ENCODE data around the gene PXN.
A peak's percentile ranks its signal among the peaks of the same experiment; 100 is the strongest.

PXN gene

DNA sequence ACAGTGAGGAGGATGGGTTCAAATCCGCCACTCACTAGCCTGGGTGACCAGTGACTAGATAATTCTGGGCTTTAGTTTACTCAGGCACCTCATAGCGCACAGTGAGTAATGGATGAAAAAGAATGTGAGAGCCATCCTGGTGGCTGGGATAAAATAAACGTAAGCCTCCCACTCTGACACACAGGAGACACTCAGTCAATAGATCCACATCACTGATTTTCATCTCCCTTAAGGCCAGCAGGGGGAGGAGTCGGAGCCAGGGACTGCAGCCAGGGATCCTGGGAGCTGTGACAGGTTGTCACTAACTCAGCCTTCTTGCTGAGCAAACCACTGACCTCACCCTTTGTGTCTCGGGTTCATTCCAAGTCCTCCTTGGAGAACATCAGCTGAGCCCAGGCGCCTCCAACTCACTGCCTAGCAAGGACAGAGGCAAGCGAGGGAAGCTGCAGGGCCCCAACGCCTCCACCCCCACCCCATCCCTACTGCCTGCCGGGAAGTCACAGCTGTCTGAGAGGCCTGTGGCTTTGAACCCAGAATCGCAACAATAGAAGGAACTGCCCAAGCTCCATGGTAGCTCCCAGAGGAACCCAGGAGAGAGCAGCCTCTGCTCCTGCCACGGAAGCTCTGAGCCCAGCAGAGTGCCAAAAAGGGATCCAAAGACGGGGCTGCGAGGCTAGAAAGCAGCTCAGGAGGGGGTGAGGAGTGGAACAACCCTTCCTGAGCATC lies 30.7 kb downstream of the PXN start (continued):
- TF ChIP-seq, protein P1, sequence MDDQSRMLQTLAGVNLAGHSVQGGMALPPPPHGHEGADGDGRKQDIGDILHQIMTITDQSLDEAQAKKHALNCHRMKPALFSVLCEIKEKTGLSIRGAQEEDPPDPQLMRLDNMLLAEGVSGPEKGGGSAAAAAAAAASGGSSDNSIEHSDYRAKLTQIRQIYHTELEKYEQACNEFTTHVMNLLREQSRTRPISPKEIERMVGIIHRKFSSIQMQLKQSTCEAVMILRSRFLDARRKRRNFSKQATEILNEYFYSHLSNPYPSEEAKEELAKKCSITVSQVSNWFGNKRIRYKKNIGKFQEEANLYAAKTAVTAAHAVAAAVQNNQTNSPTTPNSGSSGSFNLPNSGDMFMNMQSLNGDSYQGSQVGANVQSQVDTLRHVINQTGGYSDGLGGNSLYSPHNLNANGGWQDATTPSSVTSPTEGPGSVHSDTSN (CRISPR knock-in tag; IDR thresholded peaks at IDR 0.05): no peak
- TF ChIP-seq ZNF660 (tag by site-specific recombination; IDR thresholded peaks at IDR 0.05) (peak; percentile 76; the same call in 1 of the 2 replicates), BCL11A (tag by site-specific recombination; IDR thresholded peaks at IDR 0.05; ENCODE audit: low read depth) (no peak), ZNF654 (tag by site-specific recombination; IDR thresholded peaks at IDR 0.05; ENCODE audit: low read depth) (no peak; the same call in 1 of the 2 replicates), ZNF776 (tag by site-specific recombination; IDR thresholded peaks at IDR 0.05; ENCODE audit: borderline replicate concordance) (no peak), ZNF777 (tag by site-specific recombination; IDR thresholded peaks at IDR 0.05; ENCODE audit: borderline replicate concordance) (no peak), ZNF248 (tag by site-specific recombination; IDR thresholded peaks at IDR 0.05) (no peak), ZNF76 (tag by site-specific recombination; IDR thresholded peaks at IDR 0.05; ENCODE audit: borderline replicate concordance, low read depth) (peak; percentile 53; the same call in 1 of the 2 replicates), ZNF366 (tag by site-specific recombination; conservative IDR thresholded peaks at IDR 0.05) (peak; percentile 73), ZNF571 (tag by site-specific recombination; IDR thresholded peaks at IDR 0.05) (no peak), ZNF768 (tag by site-specific recombination; IDR thresholded peaks at IDR 0.05) (no peak), ZNF23 (tag by site-specific recombination; IDR thresholded peaks at IDR 0.05; ENCODE audit: borderline replicate concordance) (no peak), YY1 (tag by site-specific recombination; IDR thresholded peaks at IDR 0.05) (no peak), ZNF548 (tag by site-specific recombination; IDR thresholded peaks at IDR 0.05) (no peak), ZNF221 (tag by site-specific recombination; IDR thresholded peaks at IDR 0.05; ENCODE audit: borderline replicate concordance) (no peak), TRIM28 (IDR thresholded peaks at IDR 0.05; ENCODE audit: borderline replicate concordance, low read length) (peak; percentile 33; the same call in 1 of the 2 replicates), ZNF354C (tag by site-specific recombination; IDR thresholded peaks at IDR 0.05; ENCODE audit: borderline replicate concordance, low read depth) (no peak), ZNF558 (tag by site-specific recombination; IDR thresholded peaks at IDR 0.05) (no peak), ZFP37 (tag by site-specific recombination; IDR thresholded peaks at IDR 0.05) (no peak), PRDM1 (tag by site-specific recombination; IDR thresholded peaks at IDR 0.05) (no peak), ZNF670 (tag by site-specific recombination; IDR thresholded peaks at IDR 0.05; ENCODE audit: low read depth) (no peak), ZNF560 (tag by site-specific recombination; IDR thresholded peaks at IDR 0.05; ENCODE audit: borderline replicate concordance) (no peak), ZNF2 (tag by site-specific recombination; IDR thresholded peaks at IDR 0.05) (no peak), GLIS1 (tag by site-specific recombination; IDR thresholded peaks at IDR 0.05) (peak; percentile 54), ZNF266 (tag by site-specific recombination; IDR thresholded peaks at IDR 0.05; ENCODE audit: low read depth) (no peak), ZNF830 (tag by site-specific recombination; IDR thresholded peaks at IDR 0.05; ENCODE audit: low read depth) (no peak), ZSCAN16 (tag by site-specific recombination; IDR thresholded peaks at IDR 0.05) (no peak), ZNF514 (tag by site-specific recombination; IDR thresholded peaks at IDR 0.05) (no peak), ZNF791 (tag by site-specific recombination; IDR thresholded peaks at IDR 0.05) (no peak), ZNF341 (tag by site-specific recombination; IDR thresholded peaks at IDR 0.05; ENCODE audit: low read depth) (no peak), ZNF521 (tag by site-specific recombination; IDR thresholded peaks at IDR 0.05) (no peak)
- TF ChIP-seq, protein P2, sequence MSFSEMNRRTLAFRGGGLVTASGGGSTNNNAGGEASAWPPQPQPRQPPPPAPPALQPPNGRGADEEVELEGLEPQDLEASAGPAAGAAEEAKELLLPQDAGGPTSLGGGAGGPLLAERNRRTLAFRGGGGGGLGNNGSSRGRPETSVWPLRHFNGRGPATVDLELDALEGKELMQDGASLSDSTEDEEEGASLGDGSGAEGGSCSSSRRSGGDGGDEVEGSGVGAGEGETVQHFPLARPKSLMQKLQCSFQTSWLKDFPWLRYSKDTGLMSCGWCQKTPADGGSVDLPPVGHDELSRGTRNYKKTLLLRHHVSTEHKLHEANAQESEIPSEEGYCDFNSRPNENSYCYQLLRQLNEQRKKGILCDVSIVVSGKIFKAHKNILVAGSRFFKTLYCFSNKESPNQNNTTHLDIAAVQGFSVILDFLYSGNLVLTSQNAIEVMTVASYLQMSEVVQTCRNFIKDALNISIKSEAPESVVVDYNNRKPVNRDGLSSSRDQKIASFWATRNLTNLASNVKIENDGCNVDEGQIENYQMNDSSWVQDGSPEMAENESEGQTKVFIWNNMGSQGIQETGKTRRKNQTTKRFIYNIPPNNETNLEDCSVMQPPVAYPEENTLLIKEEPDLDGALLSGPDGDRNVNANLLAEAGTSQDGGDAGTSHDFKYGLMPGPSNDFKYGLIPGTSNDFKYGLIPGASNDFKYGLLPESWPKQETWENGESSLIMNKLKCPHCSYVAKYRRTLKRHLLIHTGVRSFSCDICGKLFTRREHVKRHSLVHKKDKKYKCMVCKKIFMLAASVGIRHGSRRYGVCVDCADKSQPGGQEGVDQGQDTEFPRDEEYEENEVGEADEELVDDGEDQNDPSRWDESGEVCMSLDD (tag by site-specific recombination; IDR thresholded peaks at IDR 0.05): no peak
- TF ChIP-seq, protein P3, sequence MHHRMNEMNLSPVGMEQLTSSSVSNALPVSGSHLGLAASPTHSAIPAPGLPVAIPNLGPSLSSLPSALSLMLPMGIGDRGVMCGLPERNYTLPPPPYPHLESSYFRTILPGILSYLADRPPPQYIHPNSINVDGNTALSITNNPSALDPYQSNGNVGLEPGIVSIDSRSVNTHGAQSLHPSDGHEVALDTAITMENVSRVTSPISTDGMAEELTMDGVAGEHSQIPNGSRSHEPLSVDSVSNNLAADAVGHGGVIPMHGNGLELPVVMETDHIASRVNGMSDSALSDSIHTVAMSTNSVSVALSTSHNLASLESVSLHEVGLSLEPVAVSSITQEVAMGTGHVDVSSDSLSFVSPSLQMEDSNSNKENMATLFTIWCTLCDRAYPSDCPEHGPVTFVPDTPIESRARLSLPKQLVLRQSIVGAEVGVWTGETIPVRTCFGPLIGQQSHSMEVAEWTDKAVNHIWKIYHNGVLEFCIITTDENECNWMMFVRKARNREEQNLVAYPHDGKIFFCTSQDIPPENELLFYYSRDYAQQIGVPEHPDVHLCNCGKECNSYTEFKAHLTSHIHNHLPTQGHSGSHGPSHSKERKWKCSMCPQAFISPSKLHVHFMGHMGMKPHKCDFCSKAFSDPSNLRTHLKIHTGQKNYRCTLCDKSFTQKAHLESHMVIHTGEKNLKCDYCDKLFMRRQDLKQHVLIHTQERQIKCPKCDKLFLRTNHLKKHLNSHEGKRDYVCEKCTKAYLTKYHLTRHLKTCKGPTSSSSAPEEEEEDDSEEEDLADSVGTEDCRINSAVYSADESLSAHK (tag by site-specific recombination; IDR thresholded peaks at IDR 0.05): no peak

All from HEK293 (cell line).